Upper lobe of left lung (tissue), 4 donors: ENCODE data around the gene THBS3.

Source experiments
- POLR2A ChIP-seq, 4 donors: fragments of 450-650 bp; IDR thresholded peaks; one replicate each; pipeline ENCODE4 v1.5.1; 2016 to 2017; ENCODE audit warnings: antibody characterized with exemption in 4 of 4, mild to moderate bottlenecking in 2 of 4
- TF ChIP-seq, protein P1 (sequence below), 6 experiments: fragments of 450-650 bp in 4 of 6; fragments of 200-600 bp in 2 of 6; sonication (generic) in 2 of 6; IDR thresholded peaks; one replicate each; pipeline ENCODE4 v1.5.1; 2016 to 2019; ENCODE audit warnings: antibody characterized with exemption in 6 of 6

GRCh38 chr1:155200920-155201319 lies 6.8 kb downstream of the THBS3 start:
- TF ChIP-seq, protein P1, sequence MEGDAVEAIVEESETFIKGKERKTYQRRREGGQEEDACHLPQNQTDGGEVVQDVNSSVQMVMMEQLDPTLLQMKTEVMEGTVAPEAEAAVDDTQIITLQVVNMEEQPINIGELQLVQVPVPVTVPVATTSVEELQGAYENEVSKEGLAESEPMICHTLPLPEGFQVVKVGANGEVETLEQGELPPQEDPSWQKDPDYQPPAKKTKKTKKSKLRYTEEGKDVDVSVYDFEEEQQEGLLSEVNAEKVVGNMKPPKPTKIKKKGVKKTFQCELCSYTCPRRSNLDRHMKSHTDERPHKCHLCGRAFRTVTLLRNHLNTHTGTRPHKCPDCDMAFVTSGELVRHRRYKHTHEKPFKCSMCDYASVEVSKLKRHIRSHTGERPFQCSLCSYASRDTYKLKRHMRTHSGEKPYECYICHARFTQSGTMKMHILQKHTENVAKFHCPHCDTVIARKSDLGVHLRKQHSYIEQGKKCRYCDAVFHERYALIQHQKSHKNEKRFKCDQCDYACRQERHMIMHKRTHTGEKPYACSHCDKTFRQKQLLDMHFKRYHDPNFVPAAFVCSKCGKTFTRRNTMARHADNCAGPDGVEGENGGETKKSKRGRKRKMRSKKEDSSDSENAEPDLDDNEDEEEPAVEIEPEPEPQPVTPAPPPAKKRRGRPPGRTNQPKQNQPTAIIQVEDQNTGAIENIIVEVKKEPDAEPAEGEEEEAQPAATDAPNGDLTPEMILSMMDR (IDR thresholded peaks at IDR 0.05) = no peak
- TF ChIP-seq POLR2A (IDR thresholded peaks at IDR 0.05) = no peak
